ENCODE measurements around the gene GRK5. TPM values are rescaled to one million over a fixed set of nuclear protein-coding genes. Genes with fewer than 3 reads are reported as not detected.

GRK5 gene
- total and polyA plus RNA-seq, 5 donors, result 31.3 to 89.9 (median 57.6) TPM

DNA sequence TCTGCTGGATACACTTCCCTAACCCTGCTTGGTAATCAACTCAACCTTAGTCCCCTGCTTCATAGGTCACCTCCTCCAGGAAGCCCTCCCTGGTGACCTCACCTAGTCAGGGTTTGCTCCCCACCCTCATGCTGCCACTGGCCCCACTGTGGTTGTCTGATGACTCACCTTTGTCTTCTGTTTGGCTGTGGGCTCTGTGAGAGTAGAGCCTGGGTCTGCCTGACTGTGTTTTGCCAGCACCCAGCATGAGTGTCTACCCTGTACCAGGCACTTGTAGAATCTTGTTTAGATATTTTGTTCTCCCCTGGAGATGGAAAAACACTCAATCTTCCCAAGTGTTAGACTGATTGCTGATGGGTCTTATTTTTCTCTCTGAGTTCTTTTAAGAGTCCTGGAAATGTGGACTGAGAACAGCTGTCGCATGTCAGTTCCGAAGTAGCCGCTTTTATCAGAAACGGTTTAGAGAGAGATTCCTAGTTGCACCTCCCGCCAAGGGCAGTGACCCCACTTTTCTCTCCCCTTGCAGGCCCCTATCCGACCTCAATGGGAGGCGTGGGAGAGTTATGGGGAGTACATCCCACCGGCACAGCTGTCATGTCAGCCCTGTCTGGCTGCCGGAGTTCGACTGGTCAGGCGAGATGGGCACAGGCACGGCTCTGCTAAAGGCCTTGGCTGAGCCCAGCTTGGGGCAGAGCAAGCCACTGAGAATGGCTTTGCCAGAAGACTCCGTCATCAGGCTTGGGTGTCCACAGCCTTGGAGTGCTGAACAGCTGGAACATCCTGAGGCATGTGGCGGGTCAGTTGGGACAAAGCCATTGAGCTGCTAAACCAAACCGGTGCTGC is 134.3 kb downstream of the GRK5 start:
- Histone ChIP-seq H3K9me3 (ENCODE audit: control insufficient read depth, low read length) (no peaks in the 10 kb centered on the region), H3K4me1 (ENCODE audit: control insufficient read depth, insufficient read depth, low read length) (peaks cover 28% of the 10 kb centered on the region), H3K27ac (ENCODE audit: low read length) (peak overlapping the region; percentile 94), H3K27me3 (ENCODE audit: control insufficient read depth, insufficient read depth) (no peaks in the 10 kb centered on the region), H3K4me3 (ENCODE audit: low read length) (no peak overlapping the region)
- DNase-seq (peak; percentile 83 to 93 (median 91)), ATAC-seq (peak; percentile 83 to 92)
- intact Hi-C loops (cut with DNase I), result loop anchor here in 1 of 4 donors (10.0 kb wide), 1 partner anchor 57 kb away; no protein-coding TSS in a partner anchor
- 33% methylated on average over 15 of the region's 15 CpGs for WGBS

DNA sequence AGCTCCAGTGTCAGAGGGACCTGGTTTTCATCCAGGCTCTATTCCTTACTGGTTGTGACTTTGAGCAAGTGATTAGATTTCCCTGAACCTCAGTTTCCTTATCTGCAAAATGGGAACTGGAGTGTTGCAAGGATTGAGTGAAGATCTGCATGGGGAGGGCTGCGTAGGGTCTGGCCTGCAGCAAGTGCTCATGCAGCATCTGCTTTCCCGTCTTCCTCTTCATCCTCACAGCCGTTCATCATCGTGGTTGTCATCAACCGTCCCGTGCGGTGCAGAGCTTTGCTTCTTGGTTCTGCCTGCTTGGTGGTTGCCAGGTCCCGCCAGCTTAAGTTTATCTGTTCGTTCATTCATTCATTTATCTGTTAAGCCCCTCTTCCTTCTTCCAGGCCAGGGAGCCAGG is 135.0 kb downstream of the GRK5 start:
- WGBS, result 42% methylated on average over 9 of the region's 9 CpGs
- ATAC-seq, result peak in 1 of 2 donors; percentile 0
- Histone ChIP-seq H3K4me3 (ENCODE audit: low read length) (no peak overlapping the region), H3K27me3 (ENCODE audit: control insufficient read depth, insufficient read depth) (no peaks in the 10 kb centered on the region), H3K27ac (ENCODE audit: low read length) (peak overlapping the region; percentile 71), H3K4me1 (ENCODE audit: control insufficient read depth, insufficient read depth, low read length) (peaks cover 26% of the 10 kb centered on the region), H3K9me3 (ENCODE audit: control insufficient read depth, low read length) (no peaks in the 10 kb centered on the region)
- intact Hi-C loops (cut with DNase I), result loop anchor here in 1 of 4 donors (10.0 kb wide), 1 partner anchor 58 kb away; no protein-coding TSS in a partner anchor
- DNase-seq, result peak in 2 of 3 donors; percentile 58 to 78

DNA sequence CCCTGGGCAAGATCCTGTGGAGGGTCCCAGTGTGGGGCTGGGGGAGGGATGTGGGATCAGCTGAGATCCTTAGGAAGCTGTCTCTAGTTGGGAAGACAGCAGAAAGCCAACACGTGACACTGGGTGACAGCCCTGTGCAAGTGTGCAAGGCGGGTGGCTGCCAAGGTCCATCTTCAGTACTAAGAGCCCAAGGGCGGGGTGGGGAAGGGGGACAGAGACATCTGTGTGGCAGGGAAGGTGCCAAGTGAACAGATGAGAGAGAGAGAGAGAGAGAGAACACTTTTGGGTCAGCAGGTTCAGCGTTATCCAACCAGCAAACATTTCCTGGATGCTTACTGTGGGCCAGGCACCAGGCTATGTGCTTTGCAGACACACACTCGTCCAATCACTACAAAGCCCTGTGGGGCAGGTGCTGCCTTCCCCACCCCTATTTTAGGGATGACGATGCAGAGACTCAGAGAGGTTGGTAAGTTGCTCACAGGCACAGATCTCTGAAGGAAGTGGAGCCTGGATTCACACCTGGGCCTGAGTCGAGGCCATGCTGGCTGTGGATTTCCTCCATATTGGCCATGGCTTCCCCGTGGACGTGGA is 135.7 kb downstream of the GRK5 start:
- H3K4me1 ChIP-seq (ENCODE audit: control insufficient read depth, insufficient read depth, low read length), result peaks cover 30% of the 10 kb centered on the region
- intact Hi-C loops (cut with DNase I), result loop anchor here in 1 of 4 donors (10.0 kb wide), 1 partner anchor 58 kb away; no protein-coding TSS in a partner anchor
- H3K27me3 ChIP-seq (ENCODE audit: control insufficient read depth, insufficient read depth), result no peaks in the 10 kb centered on the region
- WGBS, result 70% methylated on average over 9 of the region's 9 CpGs
- ATAC-seq, result peak; percentile 58 to 60
- no peaks in the 10 kb centered on the region for H3K9me3 ChIP-seq (ENCODE audit: control insufficient read depth, low read length)
- DNase-seq, result peak; percentile 64 to 83 (median 82)
- H3K27ac ChIP-seq (ENCODE audit: low read length), result peak overlapping the region; percentile 71
- H3K4me3 ChIP-seq (ENCODE audit: low read length), result no peak overlapping the region

DNA sequence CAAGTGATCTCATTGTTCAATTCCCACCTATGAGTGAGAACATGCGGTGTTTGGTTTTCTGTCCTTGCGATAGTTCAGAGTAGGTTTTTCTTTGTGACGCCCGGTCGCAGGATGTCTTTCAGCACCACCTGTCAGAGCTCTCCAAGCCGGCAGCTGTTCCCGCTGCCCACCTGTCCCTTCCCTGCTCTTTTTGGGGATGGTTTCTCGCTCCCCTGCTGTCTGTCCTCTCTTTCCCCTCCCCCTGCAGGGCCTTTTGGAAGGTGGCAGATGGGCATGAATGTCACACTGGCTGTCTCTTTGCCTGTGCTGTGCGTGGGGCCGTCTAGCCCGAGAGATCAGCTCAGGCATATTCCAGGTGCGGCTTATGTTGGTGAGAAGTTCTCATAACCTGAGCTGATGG is 137.0 kb downstream of the GRK5 start:
- WGBS, result 92% methylated on average over 12 of the region's 12 CpGs
- Histone ChIP-seq H3K9me3 (ENCODE audit: control insufficient read depth, low read length) (no peaks in the 10 kb centered on the region), H3K4me3 (ENCODE audit: low read length) (no peak overlapping the region), H3K27me3 (ENCODE audit: control insufficient read depth, insufficient read depth) (no peaks in the 10 kb centered on the region), H3K27ac (ENCODE audit: low read length) (no peak overlapping the region), H3K4me1 (ENCODE audit: control insufficient read depth, insufficient read depth, low read length) (peaks cover 41% of the 10 kb centered on the region)
- ATAC-seq (no peak), DNase-seq (peak in 1 of 3 donors; percentile 16)
- intact Hi-C loops (cut with DNase I), result loop anchor here in 1 of 4 donors (10.0 kb wide), 1 partner anchor 60 kb away; no protein-coding TSS in a partner anchor

DNA sequence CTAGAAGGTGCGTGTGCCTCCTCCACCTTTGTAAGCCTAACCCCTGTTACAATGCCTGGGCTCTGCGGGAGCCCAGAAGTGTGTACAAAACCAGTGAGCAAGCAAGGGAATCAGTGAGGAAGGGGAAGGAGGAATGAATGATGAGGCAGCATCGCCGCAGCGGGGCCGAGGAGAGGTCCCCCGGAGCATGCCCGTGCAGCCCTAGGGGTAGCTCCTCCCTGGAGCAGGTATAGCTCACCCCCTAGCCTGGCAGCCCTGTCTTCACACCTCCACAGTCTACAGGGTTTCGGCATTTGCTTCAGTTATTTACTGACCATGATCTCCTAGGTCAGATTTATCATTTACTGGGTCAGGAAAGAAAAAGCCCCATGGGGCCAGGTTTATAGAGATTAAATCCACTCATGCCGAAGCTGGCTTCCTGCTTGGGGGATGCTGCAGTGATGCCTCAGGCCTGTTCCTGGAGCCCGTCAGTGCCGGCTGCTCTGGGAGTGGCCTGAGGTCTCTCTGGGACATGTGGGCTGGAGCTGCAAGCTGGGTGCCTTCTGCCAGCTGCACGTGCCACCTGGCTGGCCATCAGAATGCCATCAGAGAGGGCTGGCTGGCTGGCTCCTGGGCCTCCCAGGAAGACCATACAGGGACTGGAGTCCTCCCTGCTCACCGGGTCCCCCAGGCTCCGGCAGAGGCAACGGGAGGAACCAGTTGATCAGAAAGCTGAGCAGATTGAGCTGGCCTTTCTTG is 138.9 kb downstream of the GRK5 start:
- 66% methylated on average over 16 of the region's 16 CpGs for WGBS
- Histone ChIP-seq H3K4me3 (ENCODE audit: low read length) (no peak overlapping the region), H3K4me1 (ENCODE audit: control insufficient read depth, insufficient read depth, low read length) (peaks cover 43% of the 10 kb centered on the region), H3K27ac (ENCODE audit: low read length) (no peak overlapping the region), H3K27me3 (ENCODE audit: control insufficient read depth, insufficient read depth) (no peaks in the 10 kb centered on the region), H3K9me3 (ENCODE audit: control insufficient read depth, low read length) (no peaks in the 10 kb centered on the region)
- ATAC-seq (no peak), DNase-seq (peak in 2 of 3 donors; percentile 75 to 80)
- intact Hi-C loops (cut with DNase I), result loop anchor here in 1 of 4 donors (10.0 kb wide), 1 partner anchor 61 kb away; no protein-coding TSS in a partner anchor

DNA sequence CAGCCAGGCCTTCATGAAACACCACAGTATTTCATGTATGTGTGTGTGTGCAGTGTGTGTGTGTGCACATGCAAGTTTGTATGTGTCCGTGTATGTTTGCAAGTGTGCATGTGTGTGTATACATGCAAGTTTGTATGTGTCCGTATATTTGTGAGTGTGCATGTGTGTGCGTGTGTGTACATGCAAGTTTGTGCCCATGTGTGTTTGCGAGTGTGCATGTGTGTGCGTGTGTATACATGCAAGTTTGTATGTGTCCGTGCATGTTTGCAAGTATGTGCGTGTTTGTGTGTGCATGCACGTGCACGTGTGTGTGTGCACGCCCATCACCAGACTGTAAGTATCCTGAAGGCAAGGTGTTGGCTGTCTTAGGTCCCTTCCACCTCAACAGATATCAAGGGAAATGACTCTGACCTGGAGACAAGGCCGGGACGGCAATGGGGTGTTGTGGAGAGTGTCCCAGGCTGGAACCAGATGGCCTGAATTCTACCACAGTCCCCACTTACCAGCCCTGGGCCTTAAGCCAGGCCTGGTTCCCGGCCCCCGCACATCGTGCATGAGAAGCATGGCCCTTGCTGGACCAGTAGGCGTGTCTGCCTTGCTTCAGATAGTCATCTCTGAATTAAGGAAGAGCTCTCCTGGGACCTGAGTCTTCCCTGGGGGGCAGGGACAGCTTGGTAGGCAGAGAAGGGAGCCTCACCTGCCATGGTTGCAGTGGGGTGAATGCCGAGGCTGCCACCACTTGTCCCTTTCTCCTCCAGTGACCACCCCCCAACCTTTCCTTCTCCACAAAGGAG is 140.0 kb downstream of the GRK5 start:
- 91% methylated on average over 17 of the region's 17 CpGs for WGBS
- Histone ChIP-seq H3K4me3 (ENCODE audit: low read length) (no peak overlapping the region), H3K27me3 (ENCODE audit: control insufficient read depth, insufficient read depth) (no peaks in the 10 kb centered on the region), H3K9me3 (ENCODE audit: control insufficient read depth, low read length) (no peaks in the 10 kb centered on the region), H3K4me1 (ENCODE audit: control insufficient read depth, insufficient read depth, low read length) (peaks cover 40% of the 10 kb centered on the region), H3K27ac (ENCODE audit: low read length) (no peak overlapping the region)
- intact Hi-C loops (cut with DNase I), result loop anchor here in 1 of 4 donors (10.0 kb wide), 1 partner anchor 63 kb away; no protein-coding TSS in a partner anchor
- DNase-seq (peak in 2 of 3 donors; percentile 37 to 58), ATAC-seq (no peak)

DNA sequence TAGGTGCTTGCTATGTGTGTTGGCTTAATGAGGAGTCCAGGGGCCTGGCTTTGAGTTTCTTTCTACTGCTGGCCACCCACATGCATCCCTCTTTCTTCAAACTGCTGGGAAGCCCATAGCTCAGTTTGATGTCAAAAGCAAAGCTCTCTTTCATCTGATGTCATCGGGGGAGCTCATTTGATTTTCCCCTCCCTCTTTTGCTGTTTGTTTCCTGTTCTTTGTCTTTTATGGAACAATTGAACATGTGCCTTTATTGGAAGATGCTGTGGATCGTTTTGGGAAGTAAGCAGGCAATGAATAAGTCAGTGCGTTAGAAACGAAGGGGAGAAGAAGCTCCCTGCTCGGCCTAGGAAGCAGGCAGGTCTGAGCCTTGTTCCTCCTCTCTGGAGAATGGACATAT is 140.7 kb downstream of the GRK5 start:
- peaks cover 46% of the 10 kb centered on the region for H3K4me1 ChIP-seq (ENCODE audit: control insufficient read depth, insufficient read depth, low read length)
- ATAC-seq (no peak), DNase-seq (no peak)
- no peaks in the 10 kb centered on the region for H3K9me3 ChIP-seq (ENCODE audit: control insufficient read depth, low read length)
- WGBS, result 64% methylated on average over 5 of the region's 5 CpGs
- H3K27ac ChIP-seq (ENCODE audit: low read length), result no peak overlapping the region
- H3K4me3 ChIP-seq (ENCODE audit: low read length), result no peak overlapping the region
- H3K27me3 ChIP-seq (ENCODE audit: control insufficient read depth, insufficient read depth), result no peaks in the 10 kb centered on the region
- intact Hi-C loops (cut with DNase I), result loop anchor here in 1 of 4 donors (10.0 kb wide), 1 partner anchor 63 kb away; no protein-coding TSS in a partner anchor

DNA sequence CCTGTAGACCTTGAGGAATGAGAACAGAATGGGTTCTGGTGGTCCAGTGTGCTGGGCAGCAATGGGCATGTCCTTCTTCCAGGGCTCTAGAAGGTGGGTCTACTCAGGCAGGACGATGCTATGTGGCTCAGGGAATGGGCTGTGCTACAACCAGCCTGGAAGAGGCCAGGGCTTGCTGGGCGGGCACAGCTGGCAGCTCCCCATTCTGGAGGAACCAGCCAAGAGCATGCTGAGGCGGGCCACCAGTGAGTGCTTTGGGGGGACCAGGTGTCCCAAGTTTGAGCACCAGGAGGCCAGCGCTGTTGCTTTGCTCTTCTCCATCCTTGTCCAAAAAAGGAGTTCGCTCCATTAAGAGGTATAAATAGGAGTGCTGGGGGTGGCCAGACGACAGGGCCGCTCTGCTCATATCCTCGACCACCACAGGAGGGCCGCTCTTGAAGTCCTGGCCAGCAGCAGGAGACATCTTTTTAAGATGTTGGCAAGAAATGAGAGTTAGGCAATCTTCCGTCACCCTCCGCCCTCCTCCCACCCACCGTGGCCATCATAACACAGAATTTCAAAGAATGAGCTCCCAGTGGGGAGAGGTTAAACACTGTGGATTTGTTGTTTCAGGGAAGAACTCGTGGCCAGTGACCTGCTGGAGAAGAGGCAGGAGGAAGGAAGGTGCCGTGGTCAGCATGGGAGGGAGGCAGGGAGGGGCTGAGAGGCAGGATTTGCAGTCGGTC is 141.3 kb downstream of the GRK5 start:
- intact Hi-C loops (cut with DNase I), result loop anchor here in 1 of 4 donors (10.0 kb wide), 1 partner anchor 64 kb away; no protein-coding TSS in a partner anchor
- DNase-seq (peak; percentile 57 to 75 (median 73)), ATAC-seq (peak; percentile 20 to 70)
- Histone ChIP-seq H3K9me3 (ENCODE audit: control insufficient read depth, low read length) (no peaks in the 10 kb centered on the region), H3K27ac (ENCODE audit: low read length) (peak overlapping the region; percentile 20), H3K4me1 (ENCODE audit: control insufficient read depth, insufficient read depth, low read length) (peaks cover 43% of the 10 kb centered on the region), H3K4me3 (ENCODE audit: low read length) (no peak overlapping the region), H3K27me3 (ENCODE audit: control insufficient read depth, insufficient read depth) (no peaks in the 10 kb centered on the region)
- 56% methylated on average over 15 of the region's 15 CpGs for WGBS

DNA sequence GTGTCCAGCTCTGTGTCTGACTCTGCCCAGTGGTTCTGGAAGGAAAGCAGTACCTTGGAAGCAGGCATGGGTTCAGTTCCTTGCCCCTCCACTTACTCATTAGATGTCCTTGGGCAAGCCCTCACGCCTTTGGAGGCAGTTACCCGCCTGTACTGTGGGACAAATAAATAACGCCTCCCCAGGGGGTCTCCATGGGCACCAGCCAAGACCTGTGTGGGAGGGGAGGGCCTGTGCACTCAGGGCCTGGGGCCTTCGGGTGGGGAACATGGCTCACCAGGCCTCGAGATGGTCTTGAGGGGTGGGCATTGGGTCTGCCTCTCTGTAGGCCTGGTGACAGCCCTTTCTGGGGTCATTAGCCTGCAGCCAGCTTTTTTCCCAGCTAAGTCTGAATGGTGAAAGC is 142.0 kb downstream of the GRK5 start:
- Histone ChIP-seq H3K27me3 (ENCODE audit: control insufficient read depth, insufficient read depth) (no peaks in the 10 kb centered on the region), H3K27ac (ENCODE audit: low read length) (peak overlapping the region; percentile 3), H3K4me3 (ENCODE audit: low read length) (no peak overlapping the region), H3K4me1 (ENCODE audit: control insufficient read depth, insufficient read depth, low read length) (peaks cover 43% of the 10 kb centered on the region), H3K9me3 (ENCODE audit: control insufficient read depth, low read length) (no peaks in the 10 kb centered on the region)
- ATAC-seq (no peak), DNase-seq (peak in 2 of 3 donors; percentile 65 to 69)
- intact Hi-C loops (cut with DNase I), result loop anchor here in 1 of 4 donors (10.0 kb wide), 1 partner anchor 65 kb away; no protein-coding TSS in a partner anchor
- 72% methylated on average over 5 of the region's 5 CpGs for WGBS
